GM12891 (cell line): ENCODE results near the gene CACHD1.

Experiments
- DNase-seq: peaks from one replicate; pipeline ENCODE4 v3.0.0; 2011; ENCODE audit warnings: low spot score; ENCODE audit not compliant: insufficient read length
- FAIRE-seq: peaks from 2 replicates; lab custom pipeline; 2011; peaks lifted over from hg19 to GRCh38; lab: Jason Lieb, UNC
- PAX5 ChIP-seq: IDR thresholded peaks from 2 replicates; pipeline ENCODE4 v1.6.1; 2011; ENCODE audit warnings: low read length, moderate library complexity, mild to moderate bottlenecking; ENCODE audit not compliant: insufficient read depth, severe bottlenecking
- POLR2A ChIP-seq: IDR thresholded peaks from 2 replicates; pipeline ENCODE4 v1.6.1; 2011; ENCODE audit warnings: low read depth, low read length, control low read depth
- POLR2AphosphoS5 ChIP-seq: IDR thresholded peaks from 2 replicates; pipeline ENCODE4 v1.6.1; 2011; ENCODE audit warnings: low read depth, low read length, control low read depth
- POU2F2 ChIP-seq: IDR thresholded peaks from 2 replicates; pipeline ENCODE4 v1.6.1; 2011; ENCODE audit warnings: low read depth, mild to moderate bottlenecking, control low read depth, low read length, moderate library complexity
- SPI1 ChIP-seq: IDR thresholded peaks from 2 replicates; pipeline ENCODE4 v1.6.1; 2011; ENCODE audit warnings: low read depth, low read length, control low read depth
- TAF1 ChIP-seq: IDR thresholded peaks from 2 replicates; pipeline ENCODE4 v1.6.1; 2011; ENCODE audit warnings: low read depth, low read length, control low read depth

Gene CACHD1

GRCh38 chr1:64574301-64574700 is 104.4 kb downstream of the CACHD1 start:
- FAIRE-seq (no peak), DNase-seq (no peak)
- TF ChIP-seq TAF1 (no peak), POLR2AphosphoS5 (no peak), PAX5 (no peak)

- DNase-seq (no peak), FAIRE-seq (no peak)
- TF ChIP-seq POU2F2 (no peak), TAF1 (no peak), PAX5 (no peak), POLR2AphosphoS5 (no peak), POLR2A (no peak), SPI1 (no peak)
Measured at GRCh38 chr1:64575881-64576676, 106.2 kb downstream of the CACHD1 start.

GRCh38 chr1:64578270-64578973 is 108.5 kb downstream of the CACHD1 start:
- DNase-seq (no peak), FAIRE-seq (no peak)
- no peak for TF ChIP-seq TAF1
- TF ChIP-seq SPI1, result no peak
- TF ChIP-seq POLR2A, result no peak
- TF ChIP-seq PAX5, result no peak
- TF ChIP-seq POU2F2, result no peak
- TF ChIP-seq POLR2AphosphoS5, result no peak

GRCh38 chr1:64579767-64580166 is 109.8 kb downstream of the CACHD1 start:
- no peak for DNase-seq
- FAIRE-seq, result no peak
- TF ChIP-seq PAX5, result no peak
- TF ChIP-seq POU2F2, result no peak
- TF ChIP-seq POLR2AphosphoS5, result no peak
- no peak for TF ChIP-seq SPI1
- TF ChIP-seq TAF1, result no peak
- no peak for TF ChIP-seq POLR2A

GRCh38 chr1:64581135-64581842 is 111.4 kb downstream of the CACHD1 start:
- no peak for DNase-seq
- FAIRE-seq, result no peak
- TF ChIP-seq POU2F2 (no peak), SPI1 (no peak), POLR2A (no peak), POLR2AphosphoS5 (no peak), PAX5 (no peak), TAF1 (no peak)

GRCh38 chr1:64581843-64582185 is 111.9 kb downstream of the CACHD1 start:
- TF ChIP-seq POLR2A (no peak), POU2F2 (no peak), SPI1 (no peak), PAX5 (no peak)
- no peak for DNase-seq
- FAIRE-seq, result no peak

GRCh38 chr1:64584479-64584878 is 114.5 kb downstream of the CACHD1 start:
- FAIRE-seq (no peak), DNase-seq (no peak)

GRCh38 chr1:64588876-64589275 is 118.9 kb downstream of the CACHD1 start:
- no peak for FAIRE-seq
- DNase-seq, result no peak
- TF ChIP-seq POU2F2, result no peak
- TF ChIP-seq POLR2AphosphoS5, result no peak
- no peak for TF ChIP-seq POLR2A
- no peak for TF ChIP-seq SPI1
- TF ChIP-seq PAX5, result no peak

More at GRCh38 chr1:64584479-64584878, 114.5 kb downstream of the CACHD1 start:
- no peak for TF ChIP-seq SPI1
- TF ChIP-seq POLR2AphosphoS5, result no peak
- no peak for TF ChIP-seq POU2F2
- TF ChIP-seq POLR2A, result no peak
- TF ChIP-seq PAX5, result no peak
- no peak for TF ChIP-seq TAF1

- FAIRE-seq (no peak), DNase-seq (no peak)
- TF ChIP-seq PAX5, result no peak
- TF ChIP-seq POLR2AphosphoS5, result no peak
- TF ChIP-seq POU2F2, result no peak
- no peak for TF ChIP-seq POLR2A
- TF ChIP-seq SPI1, result no peak
- TF ChIP-seq TAF1, result no peak
Measured at GRCh38 chr1:64590316-64590715, 120.4 kb downstream of the CACHD1 start.

GRCh38 chr1:64594446-64594845 is 124.5 kb downstream of the CACHD1 start:
- DNase-seq (no peak), FAIRE-seq (no peak)
- TF ChIP-seq POLR2A (no peak), TAF1 (no peak), SPI1 (no peak), POLR2AphosphoS5 (no peak), POU2F2 (no peak), PAX5 (no peak)
